ENCODE measurements around the gene SOX13.

DNA sequence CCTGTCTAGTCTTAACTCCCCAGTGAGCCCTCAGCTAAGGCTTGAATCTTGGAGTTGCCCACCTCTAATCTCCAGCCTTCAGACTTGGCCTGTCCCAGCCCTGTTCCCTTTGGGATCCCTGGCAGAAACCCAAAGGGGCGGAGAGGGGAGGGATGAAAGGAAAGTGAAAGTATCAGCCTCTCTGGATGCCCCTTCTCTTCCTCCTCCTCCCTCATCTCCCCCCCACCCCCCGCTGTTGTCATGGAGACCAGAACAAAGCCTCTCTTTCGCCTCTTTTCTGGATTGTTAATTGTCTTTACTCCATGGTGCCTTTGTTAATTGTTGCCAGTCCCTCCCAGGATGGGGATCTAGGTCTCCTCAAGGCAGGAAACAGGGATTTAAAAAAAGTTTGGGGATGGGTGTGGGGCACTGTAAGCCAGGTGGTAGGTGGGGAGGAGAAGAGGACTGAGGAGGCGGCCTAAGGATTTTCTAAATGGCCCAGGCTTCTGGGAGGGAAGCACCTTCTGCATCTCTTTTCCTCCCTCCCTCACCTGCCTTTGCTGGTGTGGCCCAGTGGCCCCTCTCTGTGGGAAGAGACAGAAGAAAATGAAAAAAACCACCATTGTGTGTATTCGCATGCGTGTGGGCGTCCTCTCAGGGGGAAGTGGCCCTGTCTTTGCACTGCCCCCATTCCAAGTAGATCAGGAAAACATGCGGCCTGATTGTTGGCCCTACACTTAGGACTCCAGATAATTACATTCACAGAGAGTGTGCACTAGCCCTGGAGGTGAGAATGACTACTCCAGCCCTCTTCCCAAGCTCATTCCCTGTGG lies 7.5 kb upstream of the SOX13 start:
- TF ChIP-seq, protein P1, sequence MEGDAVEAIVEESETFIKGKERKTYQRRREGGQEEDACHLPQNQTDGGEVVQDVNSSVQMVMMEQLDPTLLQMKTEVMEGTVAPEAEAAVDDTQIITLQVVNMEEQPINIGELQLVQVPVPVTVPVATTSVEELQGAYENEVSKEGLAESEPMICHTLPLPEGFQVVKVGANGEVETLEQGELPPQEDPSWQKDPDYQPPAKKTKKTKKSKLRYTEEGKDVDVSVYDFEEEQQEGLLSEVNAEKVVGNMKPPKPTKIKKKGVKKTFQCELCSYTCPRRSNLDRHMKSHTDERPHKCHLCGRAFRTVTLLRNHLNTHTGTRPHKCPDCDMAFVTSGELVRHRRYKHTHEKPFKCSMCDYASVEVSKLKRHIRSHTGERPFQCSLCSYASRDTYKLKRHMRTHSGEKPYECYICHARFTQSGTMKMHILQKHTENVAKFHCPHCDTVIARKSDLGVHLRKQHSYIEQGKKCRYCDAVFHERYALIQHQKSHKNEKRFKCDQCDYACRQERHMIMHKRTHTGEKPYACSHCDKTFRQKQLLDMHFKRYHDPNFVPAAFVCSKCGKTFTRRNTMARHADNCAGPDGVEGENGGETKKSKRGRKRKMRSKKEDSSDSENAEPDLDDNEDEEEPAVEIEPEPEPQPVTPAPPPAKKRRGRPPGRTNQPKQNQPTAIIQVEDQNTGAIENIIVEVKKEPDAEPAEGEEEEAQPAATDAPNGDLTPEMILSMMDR (IDR thresholded peaks at IDR 0.05; ENCODE audit: low read depth, low read length, poor library complexity, severe bottlenecking), result no peak
- no peak for TF ChIP-seq EZH2phosphoT487 (IDR thresholded peaks at IDR 0.05; ENCODE audit: borderline replicate concordance, low read length)

All from DOHH2 (cell line).